COLO668 (cell line): ENCODE data around the gene RFX4.
A peak's percentile ranks its signal among the peaks of the same experiment; 100 is the strongest.
"Not testable (repeated sequence)": the region's sequence is repeated elsewhere in the genome, so short reads cannot be mapped to it uniquely, and the experiment has no call there.

Experiments
- DNase-seq: peaks from one replicate; lab custom pipeline; 2025; ENCODE audit not compliant: unreplicated experiment; lab: John Stamatoyannopoulos, UW

The RFX4 gene

DNA sequence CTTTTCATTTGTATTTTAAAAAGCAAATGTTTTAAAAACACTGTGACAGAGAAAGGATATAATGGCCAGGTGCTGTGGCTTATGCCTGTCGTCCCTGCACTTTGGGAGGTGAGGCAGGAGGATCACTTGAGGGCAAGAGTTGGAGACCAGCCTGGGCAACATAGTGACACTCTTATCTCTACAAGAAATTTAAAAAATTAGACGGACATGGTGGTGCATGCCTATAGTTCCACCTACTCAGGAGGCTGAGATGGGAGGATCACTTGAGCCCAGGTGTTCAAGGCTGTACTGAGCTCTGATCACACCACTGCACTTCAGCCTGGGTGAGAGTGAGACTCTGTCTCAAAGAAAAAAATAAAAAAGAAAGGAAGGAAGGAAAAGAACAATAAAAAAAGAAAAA lies 7.8 kb downstream of the RFX4 start:
- no peak for DNase-seq

GRCh38 chr12:106594447-106594846 lies 11.6 kb downstream of the RFX4 start:
- DNase-seq = no peak

GRCh38 chr12:106595268-106595667 lies 12.5 kb downstream of the RFX4 start:
- DNase-seq = no peak

DNA sequence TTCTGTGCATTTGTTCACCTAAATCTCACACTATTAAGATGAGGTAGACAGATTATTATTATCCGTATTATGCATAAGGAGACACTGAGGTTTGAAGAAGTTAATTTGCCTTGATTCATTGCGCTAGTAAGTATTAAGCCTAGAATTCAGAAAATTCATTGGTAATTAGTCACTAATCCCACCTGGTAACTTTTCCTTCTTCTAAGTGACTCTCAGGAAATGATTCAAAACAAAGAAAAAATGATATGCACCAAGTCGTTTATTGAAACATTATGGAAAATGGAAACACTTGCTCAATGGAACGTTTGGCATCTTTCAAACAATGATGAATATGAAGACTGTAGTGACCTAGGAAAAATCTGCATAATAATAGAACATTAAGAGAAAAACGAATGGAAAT lies 15.2 kb downstream of the RFX4 start:
- no peak for DNase-seq

GRCh38 chr12:106599302-106599701 lies 16.5 kb downstream of the RFX4 start:
- no peak for DNase-seq

GRCh38 chr12:106600503-106600902 lies 17.7 kb downstream of the RFX4 start:
- no peak for DNase-seq

DNA sequence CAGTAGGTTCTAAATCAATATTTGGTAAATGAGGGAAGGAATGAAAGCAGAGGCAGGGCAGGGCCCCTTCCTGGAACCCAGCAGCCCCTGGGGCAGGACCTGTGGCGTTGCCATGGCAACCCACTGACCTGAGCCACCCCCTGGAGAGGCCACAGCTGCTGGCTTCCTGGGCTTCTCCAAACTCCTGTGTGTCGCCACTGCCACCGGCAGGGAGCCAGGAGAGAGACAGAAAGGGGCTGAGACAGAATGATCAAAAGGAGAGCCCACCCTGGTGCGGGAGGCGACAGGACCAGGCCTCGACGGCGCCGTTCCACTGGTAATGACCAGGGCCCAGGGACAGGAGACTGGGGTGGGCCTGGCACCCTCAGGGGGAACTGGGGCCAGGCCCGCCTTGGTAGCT lies 18.2 kb downstream of the RFX4 start:
- DNase-seq = peak; percentile 34

- no peak for DNase-seq
Observed at GRCh38 chr12:106601496-106601895, 18.7 kb downstream of the RFX4 start.

DNA sequence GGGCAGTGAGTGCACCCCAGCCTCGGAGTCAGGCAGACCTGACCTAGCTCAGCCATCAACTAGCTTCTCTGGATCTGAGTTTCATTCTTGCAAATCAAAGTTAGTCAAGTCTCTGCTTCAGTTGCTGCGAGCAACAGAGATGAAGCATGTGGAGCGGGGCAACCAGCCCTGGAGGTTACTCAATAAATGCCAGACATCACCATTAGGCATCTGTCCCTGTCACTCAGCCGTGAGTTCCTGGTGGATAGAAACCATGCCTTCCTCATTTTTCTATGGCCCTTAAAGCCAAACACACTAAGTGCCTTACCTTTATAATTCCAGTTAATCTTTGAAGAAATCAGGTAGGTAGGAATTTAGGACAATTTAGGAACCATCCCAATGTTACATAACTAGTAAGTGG lies 19.3 kb downstream of the RFX4 start:
- DNase-seq = no peak

GRCh38 chr12:106605254-106605653 lies 22.4 kb downstream of the RFX4 start:
- no peak for DNase-seq

DNA sequence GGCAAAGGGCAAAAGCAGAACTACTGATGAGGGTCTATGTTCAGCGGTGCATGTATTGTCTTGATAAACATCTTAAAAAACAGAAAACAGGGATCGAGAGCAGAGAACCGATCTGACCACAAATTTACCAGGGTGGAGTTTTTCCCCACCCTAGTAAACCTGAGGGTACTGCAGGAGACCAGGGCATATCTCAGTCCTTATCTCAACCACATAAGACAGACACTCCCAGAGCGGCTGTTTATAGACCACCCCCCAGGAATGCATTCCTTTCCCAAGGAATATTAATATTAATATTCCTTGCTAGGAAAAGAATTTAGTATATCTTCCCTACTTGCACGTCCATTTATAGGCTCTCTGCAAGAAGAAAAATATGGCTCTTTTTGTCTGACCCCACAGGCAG lies 37.8 kb downstream of the RFX4 start:
- DNase-seq = not testable (repeated sequence)

DNA sequence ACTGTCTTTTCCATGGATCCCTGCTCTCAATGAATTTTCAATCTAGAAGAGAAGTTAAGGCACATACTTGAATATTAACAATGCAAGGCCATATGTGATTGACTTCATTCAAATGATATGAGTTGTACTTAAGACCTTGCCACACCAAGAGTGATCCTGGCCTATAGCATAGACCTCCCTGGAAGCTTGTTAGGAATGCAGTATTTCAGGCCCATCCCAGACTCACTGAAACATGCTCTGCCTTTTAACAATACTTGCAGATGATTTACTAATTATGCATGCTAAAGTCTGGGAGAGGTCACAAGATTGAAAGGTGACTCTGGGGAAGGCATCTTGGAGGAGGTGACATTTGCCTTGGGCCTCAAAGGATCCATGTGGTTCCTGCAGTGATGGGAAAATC lies 43.2 kb downstream of the RFX4 start:
- no peak for DNase-seq

DNA sequence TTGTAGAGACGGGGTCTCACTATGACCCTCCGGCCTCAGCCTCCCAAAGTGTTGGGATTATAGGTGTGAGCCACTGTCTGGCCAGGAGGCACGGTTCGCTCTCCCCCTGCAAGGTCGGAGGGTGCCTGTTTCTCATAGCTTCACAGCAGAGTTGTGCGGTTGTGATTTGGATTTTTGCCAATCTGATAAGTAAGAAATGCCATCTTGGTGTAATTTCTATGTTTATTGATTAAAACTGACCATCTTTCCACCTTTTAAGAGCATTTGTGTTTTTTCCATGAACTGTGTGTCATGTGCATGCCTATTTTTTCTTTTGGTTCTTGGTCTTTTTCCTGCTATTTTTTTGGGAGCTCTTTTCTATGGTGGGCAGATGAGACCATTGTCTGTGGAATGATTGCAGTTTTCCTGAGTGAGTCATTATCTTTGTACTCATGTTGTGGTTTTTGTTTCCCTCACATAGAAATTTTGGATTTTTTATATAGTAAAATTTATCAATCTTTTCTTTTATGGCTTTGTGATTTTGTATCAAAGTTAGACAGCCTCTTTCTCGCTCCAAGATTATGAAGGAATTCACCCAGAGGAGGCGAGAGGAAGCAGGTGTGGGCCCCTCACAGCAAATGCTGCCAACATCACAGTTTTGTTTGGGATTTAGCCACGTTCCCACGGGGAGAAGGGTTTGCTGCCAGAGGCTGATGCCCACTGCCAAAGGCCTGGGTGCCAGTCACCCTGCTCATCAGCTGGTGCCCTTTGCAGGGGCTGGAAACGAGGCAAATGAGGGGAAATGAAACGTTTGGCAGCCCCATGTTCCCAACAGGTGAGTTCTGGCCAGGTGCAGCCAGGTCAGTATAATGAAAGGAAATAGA lies 47.2 kb downstream of the RFX4 start:
- DNase-seq = no peak

GRCh38 chr12:106631150-106631549 lies 48.3 kb downstream of the RFX4 start:
- DNase-seq = no peak

GRCh38 chr12:106631797-106632196 lies 49.0 kb downstream of the RFX4 start:
- no peak for DNase-seq

DNA sequence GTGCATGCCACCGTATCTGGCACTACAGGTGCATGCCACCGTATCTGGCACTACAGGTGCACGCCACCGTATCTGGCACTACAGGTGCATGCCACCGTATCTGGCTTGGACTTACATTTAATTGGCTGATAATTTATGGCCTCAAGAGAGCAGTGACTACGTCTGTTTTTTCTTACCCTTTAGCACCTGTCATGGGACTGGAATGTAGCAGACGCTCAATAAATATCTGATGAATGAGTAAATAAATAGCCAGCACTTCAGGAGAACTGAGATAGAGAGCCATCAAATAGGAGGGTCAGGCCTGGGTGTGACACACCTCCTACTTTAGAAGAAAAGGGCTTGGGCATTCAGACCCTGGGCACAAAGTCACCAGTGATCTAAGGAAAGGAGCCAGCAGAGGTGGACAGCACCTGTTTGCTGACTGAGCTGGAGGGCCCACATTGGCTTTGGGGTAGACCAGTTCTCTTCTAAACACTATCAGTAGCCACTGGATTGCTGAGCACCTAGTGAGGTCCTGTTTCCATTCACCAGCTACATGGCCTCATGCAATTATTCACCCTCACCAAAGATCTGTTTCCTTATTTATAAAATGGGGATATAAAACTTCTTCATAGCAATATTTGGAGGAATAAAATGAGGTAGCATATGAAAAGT lies 50.1 kb downstream of the RFX4 start:
- peak; percentile 34 for DNase-seq

- DNase-seq = no peak
Observed at GRCh38 chr12:106633451-106633823, 50.6 kb downstream of the RFX4 start.

- DNase-seq = no peak
Observed at GRCh38 chr12:106634206-106634605, 51.4 kb downstream of the RFX4 start.

GRCh38 chr12:106643000-106643399 lies 60.2 kb downstream of the RFX4 start:
- no peak for DNase-seq

- no peak for DNase-seq
Observed at GRCh38 chr12:106644335-106645073, 61.7 kb downstream of the RFX4 start.

GRCh38 chr12:106645074-106645421 lies 62.2 kb downstream of the RFX4 start:
- DNase-seq = peak; percentile 22
